Kidney (tissue), 14 donors: ENCODE data around the gene TEK. TPM values are rescaled to one million over a fixed set of nuclear protein-coding genes. Genes with fewer than 3 reads are reported as not detected.

Experiments
- DNase-seq, 5 donors: peaks; one replicate each; pipeline ENCODE4 v3.0.0-alpha.2; 2013 to 2020
- FAIRE-seq: peaks from 2 replicates; lab custom pipeline; 2012; peaks lifted over from hg19 to GRCh38; lab: Jason Lieb, UNC
- H3K27ac ChIP-seq, 2 donors: one replicate each; pipeline ENCODE4 v1.7.0; 2013; ENCODE audit warnings: low read depth in 2 of 2, low read length in 2 of 2, inconsistent platforms in 1 of 2
- H3K27me3 ChIP-seq: one replicate; pipeline ENCODE4 v1.7.1; 2013; ENCODE audit warnings: low read length, inconsistent platforms; ENCODE audit not compliant: control insufficient read depth, insufficient read depth
- H3K36me3 ChIP-seq, 3 donors: one replicate each; pipeline versions ENCODE4 v1.7.0 to v1.7.1; 2013; ENCODE audit warnings: low read length in 3 of 3, control low read depth in 1 of 3, inconsistent platforms in 1 of 3; ENCODE audit not compliant: insufficient read depth in 3 of 3, control insufficient read depth in 2 of 3
- H3K4me1 ChIP-seq, 3 donors: one replicate each; pipeline versions ENCODE4 v1.7.0 to v1.7.1; 2013; ENCODE audit warnings: low read length in 3 of 3, inconsistent platforms in 1 of 3, low read depth in 1 of 3; ENCODE audit not compliant: control insufficient read depth in 2 of 3, insufficient read depth in 2 of 3
- H3K4me3 ChIP-seq, 3 donors: one replicate each; pipeline versions ENCODE4 v1.7.0 to v1.8.1; 2013; ENCODE audit warnings: low read length in 3 of 3, control low read depth in 1 of 3, inconsistent platforms in 1 of 3
- H3K9ac ChIP-seq, 3 donors: one replicate each; pipeline versions ENCODE4 v1.7.0 to v1.7.1; 2013; ENCODE audit warnings: low read length in 3 of 3, control low read depth in 1 of 3, inconsistent platforms in 1 of 3
- H3K9me3 ChIP-seq, 3 donors: one replicate each; pipeline versions ENCODE4 v1.7.0 to v1.7.1; 2013; ENCODE audit warnings: low read length in 3 of 3, control low read depth in 1 of 3, inconsistent platforms in 1 of 3; ENCODE audit not compliant: control insufficient read depth in 2 of 3, insufficient read depth in 1 of 3
- CTCF ChIP-seq: IDR thresholded peaks from 3 replicates; pipeline ENCODE4 v1.5.1; 2012; ENCODE audit warnings: mild to moderate bottlenecking, moderate library complexity, borderline replicate concordance; ENCODE audit not compliant: insufficient read depth; ENCODE audit errors: extremely low read depth
- intact Hi-C: fragments of 100-400 bp; cut with DNase I; formaldehyde crosslinking; loops from one replicate; pipeline ENCODE4 v1.11.1; 2022
- polyA plus RNA-seq: library from polyadenylated mRNA; stranded (reverse); fragments of 350-450 nt; fragmentation: Illumina TruSeq; extraction: RNeasy Lipid Tissue Mini Kit (QIAGEN cat#74804); gene quantifications from one replicate; pipeline ENCODE4 v1.2.3, GENCODE V29; 2014; ENCODE audit warnings: low read depth, low replicate concordance; ENCODE audit not compliant: insufficient read depth
- total RNA-seq: library from RNA; stranded (reverse); fragmentation: NEBNext Ultra II Directional; extraction: Animal tissue kit (Norgen Biotek cat#: 25700); gene quantifications from one replicate; pipeline ENCODE4 v1.2.1, GENCODE V29; 2021
- donor health status: control.
- donor health status: control.
- donor health status: control.
- donor health status: control.
- donor health status: control.
- donor health status: DM: yes; HTN: yes; CAD: no.
- donor health status: Normal renal cell carcinoma (clear cell type).

The TEK gene
- total and polyA plus RNA-seq, 2 donors from 2014 or later = 16.1 to 32.6 TPM

- intact Hi-C loops = no loop called here
- Histone ChIP-seq H3K4me3 (no peak overlapping the region), H3K36me3 (no peaks in the 10 kb centered on the region), H3K4me1 (no peaks in the 10 kb centered on the region), H3K9me3 (no peaks in the 10 kb centered on the region), H3K27ac (no peak overlapping the region), H3K9ac (no peak overlapping the region), H3K27me3 (no peaks in the 10 kb centered on the region)
- FAIRE-seq (no peak), DNase-seq (no peak)
- TF ChIP-seq CTCF = no peak
These were observed 59.9 kb downstream of the TEK start for GRCh38 chr9:27168951-27169350.

GRCh38 chr9:27176971-27177370 is 67.9 kb downstream of the TEK start:
- intact Hi-C loops = no loop called here
- DNase-seq (no peak), FAIRE-seq (no peak)

GRCh38 chr9:27179245-27179865 is 70.3 kb downstream of the TEK start:
- intact Hi-C loops = no loop called here
- DNase-seq = no peak
- H3K27me3 ChIP-seq = no peaks in the 10 kb centered on the region

More at GRCh38 chr9:27176971-27177370, 67.9 kb downstream of the TEK start:
- H3K27me3 ChIP-seq = no peaks in the 10 kb centered on the region
- no peak for TF ChIP-seq CTCF
- no peak overlapping the region for H3K9ac ChIP-seq
- no peak overlapping the region for H3K4me3 ChIP-seq
- H3K27ac ChIP-seq = no peak overlapping the region
- H3K4me1 ChIP-seq = no peaks in the 10 kb centered on the region
- H3K9me3 ChIP-seq = no peaks in the 10 kb centered on the region
- H3K36me3 ChIP-seq = no peaks in the 10 kb centered on the region

More at GRCh38 chr9:27179245-27179865, 70.3 kb downstream of the TEK start:
- no peak overlapping the region for H3K9ac ChIP-seq
- H3K27ac ChIP-seq = no peak overlapping the region
- no peaks in the 10 kb centered on the region for H3K36me3 ChIP-seq
- no peak for FAIRE-seq
- no peaks in the 10 kb centered on the region for H3K4me1 ChIP-seq
- TF ChIP-seq CTCF = no peak
- H3K9me3 ChIP-seq = no peaks in the 10 kb centered on the region
- no peak overlapping the region for H3K4me3 ChIP-seq
